ENCODE data around the gene ATG12.
"Not testable (repeated sequence)": the region's sequence is repeated elsewhere in the genome, so short reads cannot be mapped to it uniquely, and the experiment has no call there.

The ATG12 gene

DNA sequence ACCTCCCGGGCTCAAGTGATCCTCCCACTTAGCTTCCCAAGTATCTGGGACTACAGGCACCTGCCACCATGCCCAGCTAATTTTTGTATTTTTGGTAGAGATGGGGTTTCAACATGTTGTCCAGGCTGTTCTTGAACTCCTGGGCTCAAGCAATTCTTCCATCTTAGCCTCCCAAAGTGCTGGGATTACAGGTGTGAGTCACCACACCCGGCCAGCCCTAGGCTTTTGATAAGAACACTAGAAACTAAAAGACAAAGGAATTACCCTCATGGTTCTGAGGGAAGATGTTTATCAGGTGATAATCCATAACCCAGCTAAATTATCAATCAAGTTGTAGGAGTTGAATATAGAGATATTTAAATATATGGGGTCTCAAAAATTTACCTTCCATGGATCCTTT lies 33.3 kb downstream of the ATG12 start:
- not testable (repeated sequence) for DNase-seq (ENCODE audit: low read depth in 1 of 2, low spot score in 1 of 2)

DNA sequence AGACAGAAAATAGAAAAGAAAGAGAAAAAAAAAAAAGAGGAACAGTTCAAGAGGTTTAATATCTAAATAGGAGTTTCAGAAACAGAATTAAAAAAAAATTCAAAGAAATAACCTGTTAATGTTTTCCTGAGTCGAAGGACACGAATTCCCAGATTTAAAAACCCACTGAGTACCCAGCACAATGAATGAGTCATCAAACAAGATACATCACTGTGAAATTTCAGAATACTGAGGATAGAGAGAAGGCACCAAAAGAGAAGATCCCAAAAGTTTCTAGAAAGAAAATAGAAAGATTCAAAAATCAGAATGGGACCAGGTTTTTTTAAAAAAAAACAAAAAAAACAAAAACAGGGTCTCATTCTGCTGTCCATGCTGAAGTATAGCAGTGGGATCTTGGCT lies 33.7 kb downstream of the ATG12 start:
- no peak for DNase-seq (ENCODE audit: low read depth in 1 of 2, low spot score in 1 of 2)

DNA sequence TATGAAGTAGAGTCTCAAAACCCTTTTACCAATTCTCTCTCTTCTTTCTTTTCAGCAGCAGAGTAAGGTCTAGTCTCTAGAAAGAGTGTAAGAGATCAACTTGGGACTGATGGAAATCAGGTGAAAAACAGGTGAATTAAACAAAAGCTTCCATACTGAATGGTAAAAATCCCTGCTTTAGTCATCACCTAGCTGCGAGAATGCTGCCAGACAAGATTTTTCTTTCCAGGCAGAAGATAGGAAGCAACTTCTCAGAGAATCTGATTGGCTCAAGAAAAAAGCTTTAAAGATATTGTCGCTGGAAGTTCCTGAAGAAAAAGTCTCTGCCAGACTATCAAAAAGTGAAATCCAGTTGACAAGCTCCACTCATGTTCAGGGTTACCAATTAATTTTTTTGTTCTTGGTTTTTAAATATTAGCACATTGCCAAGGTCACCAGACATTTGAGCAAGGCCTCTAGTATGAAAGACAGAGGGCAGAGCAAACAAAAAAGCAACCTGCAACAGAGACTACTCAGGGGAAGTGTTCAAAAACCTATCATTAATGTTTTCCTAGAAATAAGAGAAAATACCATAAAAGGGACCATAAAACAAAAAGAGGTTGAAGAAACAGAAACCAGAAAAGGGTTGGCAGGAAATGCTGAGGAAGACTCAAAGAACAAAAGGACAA lies 34.2 kb downstream of the ATG12 start:
- DNase-seq (ENCODE audit: low read depth in 1 of 2, low spot score in 1 of 2) = no peak

DNA sequence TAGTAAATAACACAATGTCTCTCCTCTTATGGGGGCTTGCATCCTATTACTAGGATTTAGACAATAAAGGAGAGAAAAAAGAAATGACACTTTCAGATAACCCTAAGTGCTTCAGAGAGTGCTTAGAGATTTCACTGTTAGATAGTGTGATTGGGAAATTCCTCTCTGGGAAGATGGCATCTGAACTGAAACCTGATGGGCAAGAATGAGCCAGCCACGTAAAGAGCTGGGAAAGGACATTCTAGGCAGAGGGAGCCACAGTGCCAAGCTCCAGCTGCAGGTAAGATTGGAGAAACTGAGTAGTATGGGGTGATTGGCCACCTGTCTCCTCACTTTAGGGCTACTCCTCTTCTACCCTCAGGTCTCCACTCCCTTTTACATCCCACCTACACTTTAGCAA lies 39.4 kb downstream of the ATG12 start:
- DNase-seq (ENCODE audit: low read depth in 1 of 2, low spot score in 1 of 2) = no peak

DNA sequence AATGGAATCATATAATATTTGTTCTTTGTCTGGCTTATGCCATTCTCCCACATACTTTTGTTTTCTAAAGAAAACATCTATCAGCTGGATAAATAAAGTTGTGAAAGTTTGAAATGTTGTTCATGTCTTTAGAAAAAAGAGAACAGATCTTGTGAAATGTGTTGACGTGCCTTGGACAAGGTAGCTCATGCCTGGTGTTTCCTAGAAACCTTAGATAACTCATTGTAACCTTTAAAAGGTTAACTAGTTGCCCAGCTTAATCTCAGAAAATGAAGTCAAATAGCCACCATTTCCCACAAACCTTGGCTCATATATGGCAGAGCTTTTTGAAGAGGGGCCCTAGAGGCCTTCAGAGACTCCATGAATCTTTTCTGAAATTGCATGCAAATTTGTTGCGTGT lies 40.2 kb downstream of the ATG12 start:
- DNase-seq (ENCODE audit: low read depth in 1 of 2, low spot score in 1 of 2) = no peak

DNA sequence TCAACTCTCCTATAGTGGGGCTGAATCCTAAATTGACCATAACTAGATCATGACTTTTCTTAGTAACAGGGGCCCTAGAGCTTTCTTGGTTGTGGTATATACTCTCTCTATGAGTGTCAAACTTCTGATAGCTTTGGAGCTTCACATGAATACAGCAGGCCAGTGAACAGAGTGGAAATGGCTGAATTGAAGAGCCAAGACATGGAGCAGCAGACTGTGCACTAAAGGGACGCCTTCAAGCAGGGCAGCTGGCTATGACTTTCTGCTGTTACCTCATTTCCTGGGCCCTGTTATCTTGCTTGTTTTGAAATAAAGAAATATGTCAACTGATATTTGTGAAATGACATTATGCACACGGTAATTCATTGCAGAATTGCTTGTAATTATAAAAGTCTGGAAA lies 41.3 kb downstream of the ATG12 start:
- DNase-seq (ENCODE audit: low read depth in 1 of 2, low spot score in 1 of 2) = no peak

DNA sequence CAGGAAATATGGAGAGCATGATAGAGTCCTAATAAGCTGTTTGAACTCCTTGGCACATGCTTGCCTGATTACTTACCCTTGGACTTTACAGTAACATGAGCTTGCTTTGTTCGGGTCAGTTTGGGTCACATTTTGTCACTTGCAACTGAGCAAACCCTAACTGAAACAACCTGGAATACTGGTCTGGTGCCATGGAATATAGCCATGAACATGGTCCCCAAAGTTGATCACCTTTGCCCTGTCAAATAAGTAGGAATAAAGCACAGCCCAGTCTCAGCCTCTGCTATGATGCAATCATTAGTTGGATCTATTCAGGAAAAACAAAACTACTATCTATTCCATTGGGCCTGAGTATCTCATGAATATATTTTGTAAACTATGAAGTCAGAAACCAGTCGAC lies 43.1 kb downstream of the ATG12 start:
- DNase-seq (ENCODE audit: low read depth in 1 of 2, low spot score in 1 of 2) = no peak

DNA sequence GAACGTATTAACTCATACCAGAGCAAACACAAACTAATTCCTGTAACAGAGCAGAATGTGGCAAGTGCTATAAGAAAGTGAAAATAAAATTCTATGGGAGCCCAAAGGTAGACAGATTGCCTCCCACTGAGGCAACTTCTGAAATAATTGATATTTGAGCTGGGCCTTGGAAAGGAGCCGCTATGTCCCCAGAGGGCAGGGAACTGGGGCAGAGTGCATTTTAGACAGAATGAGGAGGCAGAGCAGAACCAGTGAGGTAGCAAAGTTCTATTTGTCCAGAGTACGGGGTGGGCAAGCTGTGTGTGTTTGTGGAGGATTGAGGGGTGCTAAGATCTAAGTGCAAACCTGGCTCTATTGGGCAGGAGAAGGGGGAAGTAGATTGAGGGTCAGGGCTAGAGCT lies 44.7 kb downstream of the ATG12 start:
- no peak for DNase-seq (ENCODE audit: low read depth in 1 of 2, low spot score in 1 of 2)

DNA sequence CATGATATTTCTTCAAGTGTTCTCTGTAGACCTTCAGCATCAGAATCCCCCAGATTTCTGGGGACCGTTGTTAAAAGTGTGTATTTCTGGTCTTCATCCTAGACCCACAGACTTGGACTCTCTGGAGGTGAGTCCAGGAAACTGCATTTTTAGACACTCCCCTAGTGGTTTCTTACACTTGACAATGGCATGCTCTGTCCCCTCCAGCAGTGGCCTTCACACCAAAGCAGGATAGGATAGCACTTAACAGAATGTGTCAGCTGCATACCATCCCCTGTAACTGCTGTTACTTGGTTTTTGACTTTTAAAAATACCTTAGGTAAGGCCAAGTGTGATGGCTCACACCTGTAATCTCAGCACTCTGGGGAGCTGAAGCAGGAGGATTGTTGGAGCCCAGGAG lies 45.7 kb downstream of the ATG12 start:
- no peak for DNase-seq (ENCODE audit: low read depth in 1 of 2, low spot score in 1 of 2)

DNA sequence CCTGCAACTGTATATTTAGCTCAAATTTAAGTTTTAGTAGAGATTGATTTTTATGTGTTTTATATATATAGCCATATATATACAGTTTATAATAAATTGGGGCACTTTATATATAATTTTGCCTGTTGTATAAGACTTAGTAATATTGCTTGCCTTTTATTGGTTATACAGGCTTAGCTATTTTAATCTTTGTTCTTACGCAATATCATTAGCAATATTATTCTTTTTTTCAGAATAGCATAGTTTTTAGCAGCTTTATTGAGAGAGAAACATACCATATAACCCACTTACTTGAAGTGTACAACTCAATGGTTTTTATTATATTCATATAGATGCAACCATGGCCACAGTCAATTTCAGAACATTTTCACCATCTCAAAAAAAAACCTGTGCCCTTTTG lies 52.9 kb downstream of the ATG12 start:
- DNase-seq (ENCODE audit: low read depth in 1 of 2, low spot score in 1 of 2) = no peak

DNA sequence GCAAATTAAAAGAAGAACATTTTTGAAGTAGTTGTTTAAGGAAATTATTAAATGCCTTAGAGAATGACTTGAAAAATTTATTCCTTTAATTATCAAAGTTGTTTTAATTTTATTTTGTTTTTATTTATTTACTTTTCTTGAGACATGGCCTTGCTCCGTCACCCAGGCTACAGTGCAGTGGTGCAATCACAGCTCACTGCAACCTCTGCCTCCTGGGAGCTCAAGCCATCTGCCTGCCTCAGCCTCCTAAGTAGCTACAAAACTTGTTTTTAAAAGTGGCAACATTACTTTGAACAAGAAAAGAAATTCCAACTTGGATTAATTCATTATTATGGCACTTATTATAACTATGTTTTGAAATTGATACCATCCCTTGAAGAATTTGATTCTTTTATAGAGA lies 53.9 kb downstream of the ATG12 start:
- no peak for DNase-seq (ENCODE audit: low read depth in 1 of 2, low spot score in 1 of 2)

DNA sequence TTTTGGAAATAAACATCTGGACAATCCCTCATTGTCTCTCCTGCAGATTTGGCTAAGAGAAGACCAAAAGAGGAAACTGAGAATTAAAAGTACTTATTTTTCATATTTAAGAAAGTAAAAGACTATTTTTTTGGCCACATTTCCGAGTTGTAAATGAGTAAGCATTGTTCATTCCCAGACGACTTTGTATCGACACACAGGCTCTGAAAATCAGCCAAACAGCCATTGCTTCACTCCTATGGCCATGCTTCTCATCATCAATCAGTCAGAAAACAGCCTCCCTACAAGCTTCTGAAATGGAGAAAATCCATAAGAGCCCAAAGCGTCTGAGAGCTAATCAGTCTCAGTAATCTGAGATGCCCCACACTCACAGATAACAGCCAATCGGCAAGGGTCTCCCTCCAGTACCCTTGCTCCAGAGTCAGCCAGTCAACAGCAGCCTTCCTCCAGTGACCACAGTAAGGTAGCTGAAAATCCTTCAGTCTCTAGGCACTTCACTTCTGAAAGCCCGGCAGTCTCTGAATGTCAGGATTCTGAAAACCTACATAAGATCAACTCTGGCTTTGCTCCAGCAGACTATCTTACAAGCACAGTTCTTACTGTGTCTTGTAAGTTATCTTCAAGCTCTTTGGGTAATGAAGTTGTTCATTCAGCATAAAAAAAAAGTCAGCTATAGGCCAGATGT lies 55.8 kb downstream of the ATG12 start:
- no peak for DNase-seq (ENCODE audit: low read depth in 1 of 2, low spot score in 1 of 2)

DNA sequence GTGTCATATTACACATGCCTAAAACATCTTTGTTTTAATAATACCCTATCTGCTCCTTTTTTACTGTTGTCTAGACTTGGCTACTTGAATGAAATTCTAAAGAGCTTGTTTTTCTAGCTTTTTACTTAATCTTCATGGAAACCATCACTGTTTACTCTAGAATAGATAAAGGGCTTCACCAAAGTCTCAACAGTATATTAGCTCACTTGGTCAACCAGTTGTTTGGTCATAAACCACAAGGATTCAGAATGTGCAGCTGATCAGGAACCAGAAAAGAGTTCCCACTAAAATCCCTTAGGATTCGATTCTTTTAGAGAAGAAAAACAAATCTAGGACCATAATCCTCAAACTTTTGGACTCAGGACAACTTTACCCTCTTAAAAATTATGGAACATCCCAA lies 62.9 kb downstream of the ATG12 start:
- no peak for DNase-seq (ENCODE audit: low read depth in 1 of 2, low spot score in 1 of 2)
